Forelimb muscle (tissue), 1 donor: ENCODE results near the gene TBX20. TPM values are rescaled to one million over a fixed set of nuclear protein-coding genes. Genes with fewer than 3 reads are reported as not detected.

Experiments
- DNase-seq: peaks from one replicate; pipeline ENCODE4 v3.0.0-alpha.2; 2013; ENCODE audit warnings: low read depth
- polyA plus RNA-seq: library from polyadenylated mRNA; unstranded; fragments of 120-200 nt; gene quantifications from one replicate; pipeline ENCODE4 v1.2.1, GENCODE V29; 2013; ENCODE audit not compliant: insufficient read length

The TBX20 gene
- not detected for polyA plus RNA-seq

GRCh38 chr7:35253710-35254495, at the start of gene TBX20:
Gene TBX20 (minus strand): TSS chr7:35254100. CDS start chr7:35253620, 480 bp downstream.
- no peak for DNase-seq

GRCh38 chr7:35289376-35289775, 35.5 kb upstream of the TBX20 start:
- DNase-seq, result no peak

- DNase-seq, result no peak
Measured at GRCh38 chr7:35286986-35287385, 33.1 kb upstream of the TBX20 start.

- DNase-seq, result no peak
Measured at GRCh38 chr7:35286422-35286821, 32.5 kb upstream of the TBX20 start.

GRCh38 chr7:35285799-35286198, 31.9 kb upstream of the TBX20 start:
- no peak for DNase-seq

- no peak for DNase-seq
Measured at GRCh38 chr7:35280902-35281301, 27.0 kb upstream of the TBX20 start.

- DNase-seq, result no peak
Measured at GRCh38 chr7:35277359-35277758, 23.5 kb upstream of the TBX20 start.

- no peak for DNase-seq
Measured at GRCh38 chr7:35272246-35272645, 18.3 kb upstream of the TBX20 start.

- no peak for DNase-seq
Measured at GRCh38 chr7:35268953-35269352, 15.1 kb upstream of the TBX20 start.

GRCh38 chr7:35267411-35267810, 13.5 kb upstream of the TBX20 start:
- DNase-seq, result no peak

- no peak for DNase-seq
Measured at GRCh38 chr7:35263396-35263795, 9.5 kb upstream of the TBX20 start.

- no peak for DNase-seq
Measured at GRCh38 chr7:35261476-35262285, 7.8 kb upstream of the TBX20 start.

- no peak for DNase-seq
Measured at GRCh38 chr7:35261041-35261440, 7.1 kb upstream of the TBX20 start.

GRCh38 chr7:35260246-35260645, 6.3 kb upstream of the TBX20 start:
- no peak for DNase-seq

GRCh38 chr7:35259523-35259908, 5.6 kb upstream of the TBX20 start:
- DNase-seq, result no peak

GRCh38 chr7:35258868-35259522, 5.1 kb upstream of the TBX20 start:
- DNase-seq, result no peak

GRCh38 chr7:35258125-35258867, 4.4 kb upstream of the TBX20 start:
- no peak for DNase-seq

GRCh38 chr7:35257251-35258124, 3.6 kb upstream of the TBX20 start:
- DNase-seq, result no peak

GRCh38 chr7:35256256-35257175, 2.6 kb upstream of the TBX20 start:
- DNase-seq, result no peak
